Tibial artery (tissue), 4 donors: ENCODE results near the gene ATP1B4.

Experiments used
- DNase-seq, 2 donors: peaks; one replicate each; pipeline ENCODE4 v3.0.0-alpha.2; 2019
- H3K27ac ChIP-seq, 2 donors: fragments of 200-600 bp; sonication (generic) in 1 of 2; 1 replicate in 1 of 2; 2 replicates in 1 of 2; pipeline ENCODE4 v1.5.1; 2018 to 2019; ENCODE audit warnings: mild to moderate bottlenecking in 1 of 2
- H3K27me3 ChIP-seq, 2 donors: fragments of 200-600 bp; sonication (generic) in 1 of 2; one replicate each; pipeline versions ENCODE4 v1.5.1 to v1.6.0; 2016 to 2019
- H3K36me3 ChIP-seq, 3 donors: fragments of 200-600 bp; sonication (generic) in 2 of 3; one replicate each; pipeline ENCODE4 v1.5.1; 2016 to 2019; ENCODE audit warnings: mild to moderate bottlenecking in 2 of 3
- H3K4me1 ChIP-seq, 4 donors: fragments of 200-600 bp; sonication (generic) in 2 of 4; 1 replicate in 3 of 4; 2 replicates in 1 of 4; pipeline ENCODE4 v1.5.1; 2016 to 2019
- H3K4me3 ChIP-seq, 2 donors: fragments of 200-600 bp; sonication (generic) in 1 of 2; 1 replicate in 1 of 2; 2 replicates in 1 of 2; pipeline ENCODE4 v1.5.1; 2018 to 2019; ENCODE audit warnings: mild to moderate bottlenecking in 2 of 2
- H3K9me3 ChIP-seq, 3 donors: fragments of 200-600 bp; sonication (generic) in 1 of 3; one replicate each; pipeline ENCODE4 v1.5.1; 2016 to 2019
- CTCF ChIP-seq, 2 experiments: fragments of 200-600 bp in 1 of 2; fragments of 450-650 bp in 1 of 2; IDR thresholded peaks; one replicate each; pipeline ENCODE4 v1.5.1; 2017 to 2019; ENCODE audit warnings: antibody characterized with exemption in 2 of 2, mild to moderate bottlenecking in 1 of 2, moderate library complexity in 1 of 2
- intact Hi-C: fragments of 100-400 bp; cut with DNase I; formaldehyde crosslinking; loops from one replicate; pipeline ENCODE4 v1.15.0; 2023; ENCODE audit warnings: low total_unique reads

Gene ATP1B4

GRCh38 chrX:120429776-120430540, 68.1 kb downstream of the ATP1B4 start:
- no peak for TF ChIP-seq CTCF (IDR thresholded peaks at IDR 0.05)

More at GRCh38 chrX:120429776-120430540, 68.1 kb downstream of the ATP1B4 start:
- no peak for DNase-seq
- no peaks in the 10 kb centered on the region for H3K9me3 ChIP-seq
- H3K27ac ChIP-seq, result no peak overlapping the region
- H3K4me1 ChIP-seq, result peaks cover 0 to 12% (median 2%) of the 10 kb centered on the region in 4 donors
- H3K36me3 ChIP-seq, result no peaks in the 10 kb centered on the region
- H3K27me3 ChIP-seq, result no peaks in the 10 kb centered on the region
- intact Hi-C loops, result no loop called here
- H3K4me3 ChIP-seq, result no peak overlapping the region
